G401.6 (cell line): ENCODE measurements around the gene SSU72.
"Not testable (repeated sequence)": the region's sequence is repeated elsewhere in the genome, so short reads cannot be mapped to it uniquely, and the experiment has no call there.

ENCODE experiments used
- FAIRE-seq: peaks from 2 replicates; lab custom pipeline; 2012; peaks lifted over from hg19 to GRCh38; lab: Jason Lieb, UNC

Gene SSU72

GRCh38 chr1:1558591-1558990 lies 16.1 kb downstream of the SSU72 start:
- FAIRE-seq: no peak

- FAIRE-seq: not testable (repeated sequence)
These were observed 17.0 kb downstream of the SSU72 start for GRCh38 chr1:1557688-1558087.

DNA sequence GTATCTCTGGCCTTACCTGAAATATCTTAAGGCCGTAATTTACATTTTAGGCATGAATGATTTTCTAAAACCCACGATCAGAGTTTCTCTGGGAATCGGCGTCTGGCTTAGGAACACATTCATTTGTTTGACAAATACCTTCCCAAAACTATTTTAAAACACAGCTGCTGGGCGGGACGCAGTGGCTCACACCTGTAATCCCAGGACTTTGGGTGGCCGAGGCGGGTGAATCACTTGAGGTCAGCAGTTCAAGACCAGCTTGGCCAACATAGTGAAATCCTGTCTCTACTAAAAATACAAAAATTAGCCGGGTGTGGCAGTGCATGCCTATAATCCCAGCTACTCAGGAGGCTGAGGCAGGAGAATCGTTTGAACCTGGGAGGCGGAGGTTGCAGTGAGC lies 17.7 kb downstream of the SSU72 start:
- not testable (repeated sequence) for FAIRE-seq

GRCh38 chr1:1556505-1556904 lies 18.2 kb downstream of the SSU72 start:
- FAIRE-seq: no peak

- no peak for FAIRE-seq
These were observed 19.4 kb downstream of the SSU72 start for GRCh38 chr1:1554926-1555915.

GRCh38 chr1:1554550-1554925 lies 20.1 kb downstream of the SSU72 start:
- no peak for FAIRE-seq

DNA sequence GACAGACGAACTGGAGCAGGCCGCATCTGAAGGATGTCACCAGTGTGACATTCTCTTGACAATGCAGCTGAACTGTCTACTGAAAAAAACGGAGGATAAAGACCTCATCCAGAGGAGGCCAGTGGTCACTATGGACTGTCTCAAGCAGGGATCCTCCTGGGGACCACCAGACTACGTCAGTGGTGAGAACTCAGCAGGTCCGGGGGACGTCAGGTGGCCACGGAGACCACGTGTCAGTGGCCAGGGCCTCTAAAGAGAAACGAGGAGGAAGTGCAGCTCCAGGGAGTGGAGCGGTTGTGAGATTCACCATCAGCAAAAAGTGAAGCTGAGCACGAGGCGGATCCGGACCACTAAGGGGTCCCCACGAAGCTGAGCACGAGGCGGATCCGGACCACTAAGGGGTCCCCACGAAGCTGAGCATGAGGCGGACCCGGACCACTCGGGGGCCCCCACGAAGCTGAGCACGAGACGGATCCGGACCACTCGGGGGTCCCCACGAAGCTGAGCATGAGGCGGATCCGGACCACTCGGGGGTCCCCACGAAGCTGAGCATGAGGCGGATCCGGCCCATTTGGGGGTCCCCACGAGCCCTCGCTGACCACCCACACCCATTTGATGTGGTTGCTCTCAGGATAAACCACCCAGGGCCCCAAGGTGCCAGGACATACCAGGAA lies 20.7 kb downstream of the SSU72 start:
- no peak for FAIRE-seq

- FAIRE-seq: no peak
These were observed 22.4 kb downstream of the SSU72 start for GRCh38 chr1:1552263-1552639.

- no peak for FAIRE-seq
These were observed 23.0 kb downstream of the SSU72 start for GRCh38 chr1:1551524-1552262.

GRCh38 chr1:1550591-1551432 lies 23.9 kb downstream of the SSU72 start:
- no peak for FAIRE-seq

DNA sequence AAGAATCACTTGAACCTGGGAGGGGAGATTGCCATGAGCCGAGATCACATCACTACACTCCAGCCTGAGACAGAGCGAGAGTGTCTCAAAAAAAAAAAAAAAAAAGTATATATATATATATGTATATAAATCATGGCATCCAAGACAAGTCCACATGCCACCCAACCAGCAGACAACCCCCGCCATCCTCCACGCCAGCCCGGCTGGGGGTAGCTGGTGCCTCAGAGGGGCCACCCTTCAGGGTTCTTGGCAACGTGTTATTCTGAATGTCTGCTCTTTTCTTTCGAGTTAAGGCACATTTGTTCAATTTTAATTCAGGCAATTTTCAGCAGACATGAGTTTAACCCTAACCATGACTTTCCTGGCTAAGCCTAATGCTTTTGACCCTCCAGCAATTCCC lies 24.6 kb downstream of the SSU72 start:
- no peak for FAIRE-seq

GRCh38 chr1:1548591-1548990 lies 26.1 kb downstream of the SSU72 start:
- no peak for FAIRE-seq

GRCh38 chr1:1547476-1547875 lies 27.2 kb downstream of the SSU72 start:
- no peak for FAIRE-seq

- FAIRE-seq: no peak
These were observed 27.7 kb downstream of the SSU72 start for GRCh38 chr1:1547011-1547410.

GRCh38 chr1:1545946-1546737 lies 28.5 kb downstream of the SSU72 start:
- no peak for FAIRE-seq

- FAIRE-seq: no peak
These were observed 30.1 kb downstream of the SSU72 start for GRCh38 chr1:1544544-1544943.

DNA sequence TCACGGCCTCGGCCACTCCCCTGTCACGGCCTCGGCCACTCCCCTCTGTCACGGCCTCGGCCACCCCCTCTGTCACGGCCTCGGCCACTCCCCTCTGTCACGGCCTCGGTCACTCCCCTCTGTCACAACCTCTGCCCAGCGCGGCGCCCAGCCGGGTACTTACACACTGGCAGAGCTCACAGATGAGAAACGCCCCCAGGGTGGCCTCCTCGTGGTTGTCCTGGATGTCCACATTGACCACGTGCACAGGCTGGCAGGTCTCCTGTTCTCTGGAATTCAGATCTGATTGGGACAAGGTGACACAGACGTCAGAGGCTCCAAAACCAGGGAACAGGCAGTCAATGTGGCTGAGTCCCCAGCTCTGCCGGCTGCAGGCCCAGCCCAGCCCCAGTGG lies 31.0 kb downstream of the SSU72 start:
- FAIRE-seq: no peak

- FAIRE-seq: no peak
These were observed 31.6 kb downstream of the SSU72 start for GRCh38 chr1:1542766-1543705.

DNA sequence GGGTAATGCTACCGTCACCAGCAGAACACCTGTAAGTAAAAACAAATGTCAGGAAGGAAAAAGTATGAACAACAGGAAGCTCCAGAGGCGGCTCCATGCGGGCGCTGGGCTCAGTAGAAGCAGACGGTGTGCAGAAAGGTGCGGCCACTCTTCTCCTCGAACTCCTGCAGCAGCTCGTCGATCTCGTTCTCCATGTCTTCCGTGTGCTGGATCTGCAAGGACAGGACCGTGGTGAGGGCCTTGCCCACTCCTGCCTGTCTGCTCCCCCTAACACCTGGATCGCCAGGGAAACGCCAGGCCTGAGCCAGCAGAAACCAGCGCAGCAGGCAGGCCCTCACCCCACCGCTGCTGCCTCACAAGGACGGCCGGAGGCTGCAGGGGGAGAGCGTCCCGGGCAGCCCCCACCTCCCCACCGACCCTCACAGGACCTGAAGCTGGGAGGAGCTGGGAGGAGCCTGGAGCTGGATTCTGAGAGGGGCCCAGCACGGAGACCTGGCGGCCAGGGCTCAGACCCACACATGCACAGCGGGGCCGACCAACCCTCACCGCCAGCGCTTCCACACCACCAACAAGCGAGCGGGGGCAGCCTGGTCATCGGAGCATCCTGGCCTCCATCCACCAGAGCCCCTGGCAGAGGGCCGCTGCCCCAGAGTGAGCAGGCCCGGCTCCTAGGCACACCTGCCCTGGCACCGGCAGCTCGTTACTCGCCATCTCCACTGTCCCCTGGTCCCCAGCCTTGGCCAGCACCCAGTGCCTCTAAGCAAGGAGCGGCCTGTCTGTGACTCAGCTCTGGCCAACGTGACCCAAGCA lies 32.5 kb downstream of the SSU72 start:
- no peak for FAIRE-seq
